DND-41 (cell line): Measurements from ENCODE around the gene RTN1.

Experiments used
- ATAC-seq: fragments of 200-7000 bp; cut with Tn5 transposase; 3 replicates; pipeline ENCODE4 v1.9.1; 2021; ENCODE audit warnings: low read depth; ENCODE audit not compliant: insufficient read depth
- DNase-seq: peaks from one replicate; pipeline ENCODE4 v3.0.0-alpha.2; 2020
- H2AFZ ChIP-seq: 2 replicates; pipeline ENCODE4 v1.6.0; 2012; ENCODE audit warnings: low read depth, low read length
- H3K27ac ChIP-seq: 2 replicates; pipeline ENCODE4 v1.5.1; 2012; ENCODE audit warnings: low read length, inconsistent platforms
- H3K27me3 ChIP-seq: fragments of 200-600 bp; sonication (generic); 2 replicates; pipeline ENCODE4 v1.6.0; 2012; ENCODE audit warnings: low read length, mild to moderate bottlenecking, inconsistent platforms; ENCODE audit not compliant: insufficient read depth, poor library complexity
- H3K36me3 ChIP-seq: 2 replicates; pipeline ENCODE4 v1.5.1; 2012; ENCODE audit warnings: low read length, inconsistent platforms; ENCODE audit not compliant: insufficient read depth
- H3K4me1 ChIP-seq: 2 replicates; pipeline ENCODE4 v1.5.1; 2012; ENCODE audit warnings: mild to moderate bottlenecking, low read length; ENCODE audit not compliant: insufficient read depth
- H3K4me2 ChIP-seq: 2 replicates; pipeline ENCODE4 v1.6.0; 2012; ENCODE audit warnings: mild to moderate bottlenecking, moderate library complexity, low read length, inconsistent platforms; ENCODE audit not compliant: insufficient read depth
- H3K4me3 ChIP-seq, 2 experiments: fragments of 200-600 bp in 1 of 2; shearing (Covaris generic) in 1 of 2; 2 replicates each; pipeline ENCODE4 v1.5.1; 2012 to 2016; ENCODE audit warnings: inconsistent platforms in 2 of 2, low read length in 2 of 2, mild to moderate bottlenecking in 2 of 2, low read depth in 1 of 2, moderate library complexity in 1 of 2
- H3K79me2 ChIP-seq: 2 replicates; pipeline ENCODE4 v1.6.0; 2012; ENCODE audit warnings: low read length, inconsistent platforms; ENCODE audit not compliant: insufficient read depth
- H3K9ac ChIP-seq: 2 replicates; pipeline ENCODE4 v1.6.0; 2012; ENCODE audit warnings: low read depth, mild to moderate bottlenecking, inconsistent platforms, low read length, moderate library complexity
- H3K9me3 ChIP-seq: 2 replicates; pipeline ENCODE4 v1.5.1; 2012; ENCODE audit warnings: low read length, moderate library complexity, mild to moderate bottlenecking, inconsistent platforms; ENCODE audit not compliant: insufficient read depth, severe bottlenecking
- H4K20me1 ChIP-seq: 2 replicates; pipeline ENCODE4 v1.6.0; 2012; ENCODE audit warnings: low read length; ENCODE audit not compliant: insufficient read depth
- EZH2 ChIP-seq: IDR thresholded peaks from 3 replicates; pipeline ENCODE4 v1.6.1; 2012; ENCODE audit warnings: borderline replicate concordance, low read depth, mild to moderate bottlenecking, moderate library complexity, low read length, inconsistent platforms; ENCODE audit not compliant: severe bottlenecking
- TF ChIP-seq, protein P1 (sequence below): IDR thresholded peaks from 2 replicates; pipeline ENCODE4 v1.5.1; 2012; ENCODE audit warnings: borderline replicate concordance, low read length, moderate library complexity, mild to moderate bottlenecking; ENCODE audit not compliant: poor library complexity, severe bottlenecking; ENCODE audit errors: extremely low read depth

The RTN1 gene

GRCh38 chr14:59785629-59786028 lies 84.9 kb downstream of the RTN1 start:
- H3K4me1 ChIP-seq = no peaks in the 10 kb centered on the region
- TF ChIP-seq, protein P1, sequence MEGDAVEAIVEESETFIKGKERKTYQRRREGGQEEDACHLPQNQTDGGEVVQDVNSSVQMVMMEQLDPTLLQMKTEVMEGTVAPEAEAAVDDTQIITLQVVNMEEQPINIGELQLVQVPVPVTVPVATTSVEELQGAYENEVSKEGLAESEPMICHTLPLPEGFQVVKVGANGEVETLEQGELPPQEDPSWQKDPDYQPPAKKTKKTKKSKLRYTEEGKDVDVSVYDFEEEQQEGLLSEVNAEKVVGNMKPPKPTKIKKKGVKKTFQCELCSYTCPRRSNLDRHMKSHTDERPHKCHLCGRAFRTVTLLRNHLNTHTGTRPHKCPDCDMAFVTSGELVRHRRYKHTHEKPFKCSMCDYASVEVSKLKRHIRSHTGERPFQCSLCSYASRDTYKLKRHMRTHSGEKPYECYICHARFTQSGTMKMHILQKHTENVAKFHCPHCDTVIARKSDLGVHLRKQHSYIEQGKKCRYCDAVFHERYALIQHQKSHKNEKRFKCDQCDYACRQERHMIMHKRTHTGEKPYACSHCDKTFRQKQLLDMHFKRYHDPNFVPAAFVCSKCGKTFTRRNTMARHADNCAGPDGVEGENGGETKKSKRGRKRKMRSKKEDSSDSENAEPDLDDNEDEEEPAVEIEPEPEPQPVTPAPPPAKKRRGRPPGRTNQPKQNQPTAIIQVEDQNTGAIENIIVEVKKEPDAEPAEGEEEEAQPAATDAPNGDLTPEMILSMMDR = no peak
- no peak for TF ChIP-seq EZH2
- H3K4me2 ChIP-seq = no peak overlapping the region
- H3K9ac ChIP-seq = no peak overlapping the region
- no peaks in the 10 kb centered on the region for H4K20me1 ChIP-seq
- no peak for DNase-seq
- H3K79me2 ChIP-seq = no peaks in the 10 kb centered on the region
- no peaks in the 10 kb centered on the region for H3K36me3 ChIP-seq
- H3K4me3 ChIP-seq = no peak overlapping the region
- no peak overlapping the region for H3K27ac ChIP-seq
- no peaks in the 10 kb centered on the region for H3K9me3 ChIP-seq
- peaks cover 5% of the 10 kb centered on the region for H3K27me3 ChIP-seq
- H2AFZ ChIP-seq = no peak overlapping the region
- ATAC-seq = no peak

- Histone ChIP-seq H3K27ac (no peak overlapping the region), H3K4me1 (no peaks in the 10 kb centered on the region), H3K36me3 (no peaks in the 10 kb centered on the region), H3K27me3 (peaks cover 5% of the 10 kb centered on the region), H3K9me3 (no peaks in the 10 kb centered on the region), H3K79me2 (no peaks in the 10 kb centered on the region), H2AFZ (no peak overlapping the region), H4K20me1 (no peaks in the 10 kb centered on the region), H3K9ac (no peak overlapping the region), H3K4me2 (no peak overlapping the region), H3K4me3 (no peak overlapping the region)
- TF ChIP-seq EZH2 = no peak
- TF ChIP-seq, protein P1 = no peak
- ATAC-seq (no peak), DNase-seq (no peak)
Observed at GRCh38 chr14:59782760-59783159, 87.8 kb downstream of the RTN1 start.

DNA sequence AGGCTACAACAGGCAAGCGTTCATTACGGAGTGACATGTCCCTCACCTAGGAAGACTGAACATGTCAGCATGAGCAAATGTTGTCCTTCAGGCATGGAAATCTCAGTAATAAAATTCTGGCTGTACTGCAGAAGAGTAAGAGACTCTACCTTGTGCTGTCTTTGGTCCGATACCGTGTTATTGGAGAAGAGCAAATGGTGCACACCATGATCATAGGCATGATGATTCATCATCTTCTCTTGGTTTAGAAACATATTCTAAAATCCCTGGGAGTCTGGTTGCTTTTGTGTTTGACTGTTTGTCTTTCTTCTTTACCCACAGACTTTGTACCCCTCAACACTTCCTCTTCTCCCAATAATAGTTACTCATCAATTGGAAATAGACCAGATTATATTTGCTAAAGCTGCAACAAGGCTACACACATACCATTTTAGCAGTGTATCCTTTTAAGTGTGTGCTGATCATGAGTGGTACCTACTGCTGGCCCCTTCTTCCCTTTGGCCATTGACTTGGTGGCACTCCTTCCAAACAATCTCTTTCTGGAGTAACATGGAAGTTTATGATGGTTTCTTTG lies 93.5 kb downstream of the RTN1 start:
- DNase-seq = no peak

More for the DNA sequence above, 93.5 kb downstream of the RTN1 start:
- Histone ChIP-seq H3K27me3 (peaks cover 2% of the 10 kb centered on the region), H3K36me3 (no peaks in the 10 kb centered on the region), H3K4me2 (no peak overlapping the region), H3K9me3 (no peaks in the 10 kb centered on the region), H3K9ac (no peak overlapping the region), H3K27ac (no peak overlapping the region), H3K79me2 (no peaks in the 10 kb centered on the region), H3K4me1 (no peaks in the 10 kb centered on the region), H2AFZ (no peak overlapping the region), H4K20me1 (no peaks in the 10 kb centered on the region), H3K4me3 (no peak overlapping the region)
- TF ChIP-seq, protein P1 = no peak
- no peak for TF ChIP-seq EZH2
- ATAC-seq = no peak
